Pancreas (tissue), 10 donors: ENCODE data around the gene ATP9A. TPM values are rescaled to one million over a fixed set of nuclear protein-coding genes. Genes with fewer than 3 reads are reported as not detected.

ENCODE experiments used
- ATAC-seq, 4 donors: fragments of 200-7000 bp; cut with Tn5 transposase; one replicate each; pipeline versions ENCODE4 v1.8.0 to v1.9.1; 2020; ENCODE audit warnings: mild to moderate bottlenecking in 4 of 4, moderate library complexity in 4 of 4
- DNase-seq, 6 donors: peaks; one replicate each; pipeline ENCODE4 v3.0.0-alpha.2; 2020
- FAIRE-seq: peaks from 2 replicates; lab custom pipeline; 2012; peaks lifted over from hg19 to GRCh38; lab: Jason Lieb, UNC
- H3K27ac ChIP-seq, 4 donors: fragments of 200-600 bp; sonication (generic); 1 replicate in 3 of 4; 2 replicates in 1 of 4; pipeline versions ENCODE4 v1.5.0 to v1.8.0; 2020
- H3K27me3 ChIP-seq, 4 donors: fragments of 200-600 bp; one replicate each; pipeline ENCODE4 v1.8.0; 2021
- H3K36me3 ChIP-seq, 3 donors: fragments of 200-600 bp; sonication (generic) in 1 of 3; one replicate each; pipeline versions ENCODE4 v1.5.0 to v1.8.0; 2020 to 2021
- H3K4me1 ChIP-seq, 3 donors: fragments of 200-600 bp; one replicate each; pipeline ENCODE4 v1.8.0; 2021
- H3K4me3 ChIP-seq, 4 donors: fragments of 200-600 bp; sonication (generic) in 2 of 4; one replicate each; pipeline versions ENCODE4 v1.5.0 to v1.8.0; 2020 to 2021
- H3K9me3 ChIP-seq, 4 donors: fragments of 200-600 bp; one replicate each; pipeline ENCODE4 v1.8.0; 2021
- WGBS, 2 donors: extraction: QIAGEN DNeasy Blood & Tissue Kit; methylation state at CpG; one replicate each; pipeline ENCODE4 v1.1.7; 2013; 5-methylcytosine and 5-hydroxymethylcytosine counted together
- intact Hi-C, 3 donors: fragments of 100-400 bp; cut with DNase I; formaldehyde crosslinking; loops; one replicate each; pipeline versions ENCODE4 v1.11.1 to v1.14.2; 2022
- polyA plus RNA-seq, 2 donors: library from polyadenylated mRNA; stranded (reverse); fragments of 200-250 nt; gene quantifications; one replicate each; pipeline ENCODE4 v1.2.3, GENCODE V29; 2013
- total RNA-seq, 6 donors: library from RNA; stranded (reverse); fragmentation: NEBNext Ultra II Directional in 4 of 6; extraction: Animal tissue kit (Norgen Biotek cat#: 25700) in 4 of 6; gene quantifications; one replicate each; pipeline versions ENCODE4 v1.2.1 to v1.2.4, GENCODE V29; 2021 to 2023
- TF ChIP-seq, protein P1 (sequence below), 4 donors: fragments of 200-600 bp; sonication (generic) in 3 of 4; IDR thresholded peaks; one replicate each; pipeline versions ENCODE4 v1.5.0 to v1.8.0; 2021; ENCODE audit warnings: antibody characterized with exemption in 4 of 4
- donor health status: healthy with polysubstance abuse.
- donor health status: DM: no; HTN: no; CAD: no; lungs with moderate emphysema.
- donor health status: DM: no; HTN: no; CAD: no.
- donor health status: control.
- donor health status: control.
- donor health status: Bipolar disorder and iron deficiency.
- donor health status: DM: yes; HTN: yes; CAD: no.
- donor health status: DM: no; HTN: no; CAD: no.
- donor health status: DM: no; HTN: no; CAD: no.
- donor health status: DM: yes; HTN: yes; CAD: no.

ATP9A gene
- total and polyA plus RNA-seq, 8 donors, result 5.8 to 41.0 (median 20.0) TPM

DNA sequence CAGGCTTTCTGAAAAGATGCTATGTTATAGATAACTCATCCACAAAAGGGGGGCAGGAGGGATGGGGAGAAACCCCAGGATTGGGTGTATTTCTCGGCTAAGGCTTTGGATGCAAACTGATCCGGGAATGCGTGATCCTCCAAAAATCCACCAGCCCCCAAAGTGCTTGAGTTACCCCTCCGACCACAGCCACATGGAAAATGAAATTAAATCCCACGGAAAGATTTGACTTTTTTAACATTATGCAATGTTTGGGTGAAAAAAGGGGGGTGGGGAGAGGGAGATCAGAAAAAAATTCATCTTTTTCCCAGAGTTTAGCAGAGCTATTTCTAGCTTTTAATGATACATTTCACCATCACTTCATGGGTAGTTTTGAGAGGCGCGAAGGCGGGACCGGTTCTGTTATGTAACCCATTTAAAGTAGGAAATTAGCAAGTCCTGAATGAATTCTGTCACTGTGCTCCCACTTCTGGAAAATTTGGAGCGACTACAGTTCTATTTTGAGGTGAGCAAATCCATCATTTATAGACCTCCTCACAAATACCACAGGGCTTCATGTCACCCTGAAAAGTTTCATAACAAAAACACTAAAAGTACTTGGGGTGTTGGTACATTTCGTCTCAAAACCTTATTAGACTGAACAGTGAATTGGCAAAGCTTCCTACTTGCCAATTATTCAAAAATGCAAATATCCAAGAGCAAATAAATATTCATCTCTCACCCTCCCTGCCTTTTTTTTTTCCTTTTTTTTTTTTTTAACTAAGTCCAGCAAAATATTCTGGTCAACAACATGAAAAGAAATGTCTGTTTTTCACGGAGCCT lies 173.7 kb downstream of the ATP9A start:
- TF ChIP-seq, protein P1, sequence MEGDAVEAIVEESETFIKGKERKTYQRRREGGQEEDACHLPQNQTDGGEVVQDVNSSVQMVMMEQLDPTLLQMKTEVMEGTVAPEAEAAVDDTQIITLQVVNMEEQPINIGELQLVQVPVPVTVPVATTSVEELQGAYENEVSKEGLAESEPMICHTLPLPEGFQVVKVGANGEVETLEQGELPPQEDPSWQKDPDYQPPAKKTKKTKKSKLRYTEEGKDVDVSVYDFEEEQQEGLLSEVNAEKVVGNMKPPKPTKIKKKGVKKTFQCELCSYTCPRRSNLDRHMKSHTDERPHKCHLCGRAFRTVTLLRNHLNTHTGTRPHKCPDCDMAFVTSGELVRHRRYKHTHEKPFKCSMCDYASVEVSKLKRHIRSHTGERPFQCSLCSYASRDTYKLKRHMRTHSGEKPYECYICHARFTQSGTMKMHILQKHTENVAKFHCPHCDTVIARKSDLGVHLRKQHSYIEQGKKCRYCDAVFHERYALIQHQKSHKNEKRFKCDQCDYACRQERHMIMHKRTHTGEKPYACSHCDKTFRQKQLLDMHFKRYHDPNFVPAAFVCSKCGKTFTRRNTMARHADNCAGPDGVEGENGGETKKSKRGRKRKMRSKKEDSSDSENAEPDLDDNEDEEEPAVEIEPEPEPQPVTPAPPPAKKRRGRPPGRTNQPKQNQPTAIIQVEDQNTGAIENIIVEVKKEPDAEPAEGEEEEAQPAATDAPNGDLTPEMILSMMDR (IDR thresholded peaks at IDR 0.05), result no peak
- H3K4me1 ChIP-seq, result no peaks in the 10 kb centered on the region
- no peaks in the 10 kb centered on the region for H3K27me3 ChIP-seq
- no peaks in the 10 kb centered on the region for H3K9me3 ChIP-seq
- ATAC-seq, result no peak
- DNase-seq, result no peak
- no peak overlapping the region for H3K4me3 ChIP-seq
- intact Hi-C loops, result loop anchor here (5.0 to 10.0 kb wide), 2 partner anchors 220 to 222 kb away; no protein-coding TSS in a partner anchor
- no peaks in the 10 kb centered on the region for H3K36me3 ChIP-seq
- no peak for FAIRE-seq
- 65 to 72% methylated on average over 12 of the region's 12 CpGs for WGBS, 2 donors
- no peak overlapping the region for H3K27ac ChIP-seq

DNA sequence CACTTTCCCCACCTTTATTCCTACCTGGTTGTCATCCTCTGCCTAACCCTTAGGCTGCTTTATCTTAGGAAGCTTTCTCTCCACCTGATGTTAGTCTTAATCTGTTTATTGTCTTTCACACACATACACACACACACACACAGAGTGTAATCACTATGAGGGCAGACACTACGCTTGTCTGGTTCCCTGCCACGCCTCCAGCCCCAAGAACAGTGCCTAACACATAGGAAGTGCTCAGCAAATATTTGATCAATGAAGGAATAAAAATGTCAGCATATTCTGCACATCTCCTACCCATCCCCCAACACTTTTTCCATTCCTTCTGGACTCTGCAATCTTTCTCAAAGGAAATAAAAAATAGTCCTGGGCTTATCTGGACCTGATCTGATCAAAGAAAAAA lies 174.6 kb downstream of the ATP9A start:
- 95 to 100% methylated on average over 2 of the region's 2 CpGs for WGBS, 2 donors
- ATAC-seq (no peak), DNase-seq (no peak), FAIRE-seq (no peak)
- no peaks in the 10 kb centered on the region for H3K4me1 ChIP-seq
- no peak overlapping the region for H3K4me3 ChIP-seq
- no peaks in the 10 kb centered on the region for H3K9me3 ChIP-seq
- H3K36me3 ChIP-seq, result no peaks in the 10 kb centered on the region
- H3K27me3 ChIP-seq, result no peaks in the 10 kb centered on the region
- no peak overlapping the region for H3K27ac ChIP-seq
- intact Hi-C loops, result loop anchor here in 1 of 3 donors (10.0 kb wide), 1 partner anchor 219 kb away; no protein-coding TSS in a partner anchor
- TF ChIP-seq, protein P1 (IDR thresholded peaks at IDR 0.05), result no peak

DNA sequence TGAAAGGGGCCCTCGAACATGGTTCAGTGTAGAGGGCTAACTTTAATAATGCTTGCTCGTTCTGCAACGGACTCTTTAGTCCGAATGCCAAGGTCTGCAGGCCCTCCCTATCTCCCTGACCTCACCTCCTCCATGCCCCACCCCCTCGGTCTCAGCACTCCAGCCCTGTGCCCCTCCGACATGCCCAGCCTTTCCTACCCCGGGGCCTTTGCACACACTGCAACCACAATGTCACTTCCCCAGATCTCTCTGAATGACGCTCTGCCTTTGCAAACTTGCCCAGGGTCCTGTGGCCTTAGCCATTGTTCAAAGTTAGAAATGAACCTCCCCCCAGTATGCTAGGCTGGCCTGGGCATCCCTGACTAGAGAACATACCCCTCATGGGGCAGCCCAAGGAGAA lies 175.6 kb downstream of the ATP9A start:
- intact Hi-C loops, result loop anchor here in 1 of 3 donors (10.0 kb wide), 1 partner anchor 218 kb away; no protein-coding TSS in a partner anchor
- H3K9me3 ChIP-seq, result no peaks in the 10 kb centered on the region
- ATAC-seq, result no peak
- no peaks in the 10 kb centered on the region for H3K36me3 ChIP-seq
- DNase-seq, result no peak
- 95 to 96% methylated on average over 8 of the region's 8 CpGs for WGBS, 2 donors
- FAIRE-seq, result no peak
- no peak overlapping the region for H3K27ac ChIP-seq
- H3K4me3 ChIP-seq, result no peak overlapping the region
- TF ChIP-seq, protein P1 (IDR thresholded peaks at IDR 0.05), result no peak
- no peaks in the 10 kb centered on the region for H3K27me3 ChIP-seq
- H3K4me1 ChIP-seq, result no peaks in the 10 kb centered on the region

DNA sequence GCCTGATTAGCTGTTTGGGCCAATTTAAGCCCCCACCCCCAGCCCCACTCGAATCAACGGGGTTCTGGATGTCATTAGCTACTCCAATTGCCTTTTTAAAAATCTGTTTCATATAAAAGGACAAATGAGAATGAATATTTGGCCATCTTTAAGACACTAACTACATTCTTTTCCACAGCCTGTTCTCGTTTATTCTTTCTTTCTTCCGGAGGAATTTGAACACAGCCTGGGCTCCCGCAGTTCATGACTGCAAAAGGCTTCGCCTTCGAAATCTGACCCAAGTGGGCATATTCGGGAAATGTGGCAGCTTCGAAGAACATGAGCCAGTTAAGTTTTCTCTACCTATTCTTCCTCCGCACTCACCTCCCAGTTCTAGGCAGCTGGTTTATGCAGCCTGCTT lies 176.3 kb downstream of the ATP9A start:
- H3K4me3 ChIP-seq, result no peak overlapping the region
- ATAC-seq (no peak), FAIRE-seq (no peak), DNase-seq (no peak)
- H3K4me1 ChIP-seq, result no peaks in the 10 kb centered on the region
- no peaks in the 10 kb centered on the region for H3K9me3 ChIP-seq
- intact Hi-C loops, result loop anchor here in 1 of 3 donors (10.0 kb wide), 1 partner anchor 217 kb away; no protein-coding TSS in a partner anchor
- TF ChIP-seq, protein P1 (IDR thresholded peaks at IDR 0.05), result no peak
- no peak overlapping the region for H3K27ac ChIP-seq
- H3K27me3 ChIP-seq, result no peaks in the 10 kb centered on the region
- H3K36me3 ChIP-seq, result no peaks in the 10 kb centered on the region
- WGBS, 2 donors, result 89% methylated on average over 10 of the region's 10 CpGs

DNA sequence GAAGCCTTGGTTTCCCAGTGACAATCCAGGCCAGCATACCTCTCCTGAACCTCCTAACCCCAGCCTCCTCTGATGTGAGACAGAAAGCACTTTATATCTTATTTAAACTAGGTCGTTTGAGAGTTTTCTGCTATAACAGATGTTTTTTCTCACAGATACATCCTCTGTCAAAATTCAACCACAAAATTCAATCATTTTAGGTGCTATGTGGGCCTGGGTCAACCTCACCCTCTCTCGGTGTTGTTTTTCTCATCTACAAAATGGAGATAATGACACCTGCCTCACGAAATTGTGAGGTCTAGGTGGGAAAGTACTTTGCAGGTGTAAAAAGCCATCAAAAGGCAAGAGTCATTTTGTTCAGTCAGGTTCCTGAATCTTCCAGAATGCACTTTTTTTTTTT lies 179.4 kb downstream of the ATP9A start:
- TF ChIP-seq, protein P1 (IDR thresholded peaks at IDR 0.05), result no peak
- Histone ChIP-seq H3K4me1 (no peaks in the 10 kb centered on the region), H3K27ac (no peak overlapping the region), H3K36me3 (no peaks in the 10 kb centered on the region), H3K27me3 (no peaks in the 10 kb centered on the region), H3K9me3 (no peaks in the 10 kb centered on the region), H3K4me3 (no peak overlapping the region)
- DNase-seq (no peak), FAIRE-seq (no peak), ATAC-seq (no peak)
- intact Hi-C loops, result no loop called here
- WGBS, 2 donors, result 61 to 66% methylated on average over 3 of the region's 3 CpGs
